OCI-LY1 (cell line): ENCODE results near the gene CDKN2AIPNL.

Source experiments
- H2AFZ ChIP-seq: fragments of 200-600 bp; sonication (generic), shearing (Covaris generic); 2 replicates; pipeline ENCODE4 v1.6.0; 2014; ENCODE audit warnings: antibody characterized with exemption, mild to moderate bottlenecking, low read length
- H3F3A ChIP-seq: fragments of 200-600 bp; sonication (generic), shearing (Covaris generic); 2 replicates; pipeline ENCODE4 v1.6.0; 2014; ENCODE audit warnings: mild to moderate bottlenecking, antibody characterized with exemption, low read length, moderate library complexity; ENCODE audit not compliant: insufficient read depth
- H3K27ac ChIP-seq: fragments of 200-600 bp; sonication (generic); 2 replicates; pipeline ENCODE4 v1.5.1; 2014; ENCODE audit warnings: low read length, mixed run types, mild to moderate bottlenecking, low read depth; ENCODE audit not compliant: poor library complexity, severe bottlenecking
- H3K27me3 ChIP-seq: fragments of 200-600 bp; sonication (generic); 2 replicates; pipeline ENCODE4 v1.6.0; 2014; ENCODE audit warnings: antibody characterized with exemption, mild to moderate bottlenecking, low read length, moderate library complexity; ENCODE audit not compliant: insufficient read depth
- H3K36me3 ChIP-seq: fragments of 200-600 bp; sonication (generic); 2 replicates; pipeline ENCODE4 v1.6.1; 2014; ENCODE audit warnings: mild to moderate bottlenecking, antibody characterized with exemption, low read length, moderate library complexity, mixed read lengths; ENCODE audit not compliant: insufficient read depth
- H3K4me1 ChIP-seq: fragments of 200-600 bp; sonication (generic); 2 replicates; pipeline ENCODE4 v1.5.1; 2014; ENCODE audit warnings: mild to moderate bottlenecking, low read length, moderate library complexity; ENCODE audit not compliant: insufficient read depth, severe bottlenecking
- H3K4me2 ChIP-seq: fragments of 200-600 bp; sonication (generic), shearing (Covaris generic); 2 replicates; pipeline ENCODE4 v1.6.1; 2014; ENCODE audit warnings: low read length
- H3K4me3 ChIP-seq: fragments of 200-600 bp; sonication (generic); 2 replicates; pipeline ENCODE4 v1.5.1; 2014; ENCODE audit warnings: low read length, low read depth, mild to moderate bottlenecking, mixed read lengths; ENCODE audit not compliant: poor library complexity, severe bottlenecking
- H3K79me2 ChIP-seq: fragments of 200-600 bp; shearing (Covaris generic); 2 replicates; pipeline ENCODE4 v1.6.1; 2016; ENCODE audit warnings: mixed run types, low read length, mixed read lengths; ENCODE audit not compliant: insufficient read depth
- H3K9ac ChIP-seq: fragments of 200-600 bp; sonication (generic), shearing (Covaris generic); 2 replicates; pipeline ENCODE4 v1.6.1; 2014; ENCODE audit warnings: mild to moderate bottlenecking, low read length, mixed read lengths
- H3K9me2 ChIP-seq: fragments of 200-600 bp; sonication (generic), shearing (Covaris generic); 2 replicates; pipeline ENCODE4 v1.6.1; 2014; ENCODE audit warnings: low read depth, mild to moderate bottlenecking, low read length, mixed read lengths
- H3K9me3 ChIP-seq: fragments of 200-600 bp; shearing (Covaris generic); 2 replicates; pipeline ENCODE4 v1.6.1; 2014; ENCODE audit warnings: low read length, mixed read lengths
- H4K20me1 ChIP-seq: fragments of 200-600 bp; sonication (generic), shearing (Covaris generic); 2 replicates; pipeline ENCODE4 v1.6.0; 2016; ENCODE audit warnings: mild to moderate bottlenecking, low read length; ENCODE audit not compliant: insufficient read depth
- CTCF ChIP-seq: fragments of 200-600 bp; sonication (generic), shearing (Covaris generic); IDR thresholded peaks from 2 replicates; pipeline ENCODE4 v1.5.1; 2017; ENCODE audit warnings: mild to moderate bottlenecking, antibody characterized with exemption, low read length, moderate library complexity, mixed read lengths
- EZH2 ChIP-seq: fragments of 200-600 bp; sonication (generic), shearing (Covaris generic); IDR thresholded peaks from 2 replicates; pipeline ENCODE4 v1.8.0; 2017; ENCODE audit warnings: borderline replicate concordance, mixed run types, mild to moderate bottlenecking, antibody characterized with exemption, low read length, moderate library complexity, mixed read lengths

Gene CDKN2AIPNL, protein sequence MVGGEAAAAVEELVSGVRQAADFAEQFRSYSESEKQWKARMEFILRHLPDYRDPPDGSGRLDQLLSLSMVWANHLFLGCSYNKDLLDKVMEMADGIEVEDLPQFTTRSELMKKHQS

DNA sequence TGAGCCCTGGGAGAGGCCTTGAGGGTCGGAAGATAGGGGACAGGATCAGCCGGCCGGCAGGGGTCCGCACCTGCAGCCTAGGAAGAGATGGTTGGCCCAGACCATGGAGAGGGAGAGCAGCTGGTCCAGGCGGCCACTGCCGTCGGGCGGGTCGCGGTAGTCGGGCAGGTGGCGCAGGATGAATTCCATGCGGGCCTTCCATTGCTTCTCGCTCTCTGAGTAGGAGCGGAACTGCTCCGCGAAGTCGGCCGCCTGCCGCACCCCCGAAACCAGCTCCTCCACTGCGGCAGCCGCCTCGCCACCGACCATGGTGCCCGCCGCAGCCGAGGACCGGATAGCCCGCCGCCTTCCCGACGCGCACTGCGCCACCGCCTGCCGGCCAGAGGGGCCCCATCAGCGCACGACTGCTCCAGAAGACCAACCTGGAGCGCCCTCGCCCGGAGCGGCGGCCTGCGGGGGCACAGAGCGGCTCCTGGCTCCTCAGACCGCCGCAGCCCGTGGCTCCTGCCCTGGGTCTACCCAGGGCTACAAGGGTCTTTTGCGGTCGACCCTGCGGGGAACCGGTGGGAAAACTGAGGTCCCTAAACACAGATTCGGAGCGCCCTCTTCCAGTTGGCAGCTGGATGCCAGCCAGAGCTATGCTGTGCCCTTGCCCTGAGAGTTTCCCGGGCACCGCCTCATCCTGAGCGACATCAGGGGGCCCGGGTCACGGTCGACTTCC, at the start of gene CDKN2AIPNL:
Gene CDKN2AIPNL (minus strand): TSS at position 336 of the 721 bp plus-strand sequence. CDS start 27 bp downstream, at position 309.
- Histone ChIP-seq H3K9ac (peak within 1 kb of the TSS; percentile 74), H3K36me3 (peaks cover 21% of the 10 kb centered on the region; the same call in 1 of the 2 replicates), H2AFZ (peak within 1 kb of the TSS; percentile 99), H3K9me3 (no peaks in the 10 kb centered on the region), H3F3A (no peaks in the 10 kb centered on the region), H3K4me1 (peaks cover 26% of the 10 kb centered on the region), H3K27ac (no peak within 1 kb of the TSS), H3K27me3 (no peaks in the 10 kb centered on the region), H3K9me2 (no peaks in the 10 kb centered on the region), H3K79me2 (peaks cover 20% of the 10 kb centered on the region), H3K4me2 (peak within 1 kb of the TSS; percentile 86), H3K4me3 (peak within 1 kb of the TSS; percentile 81), H4K20me1 (no peaks in the 10 kb centered on the region)
- TF ChIP-seq CTCF (peak; percentile 75), EZH2 (no peak)

GRCh38 chr5:134460551-134460950, 48.9 kb upstream of the CDKN2AIPNL start:
- TF ChIP-seq CTCF, result no peak
- TF ChIP-seq EZH2, result no peak
- Histone ChIP-seq H3F3A (no peaks in the 10 kb centered on the region), H3K79me2 (no peaks in the 10 kb centered on the region), H3K9me2 (no peaks in the 10 kb centered on the region), H3K4me3 (no peak overlapping the region), H2AFZ (no peak overlapping the region), H3K9me3 (no peaks in the 10 kb centered on the region), H3K36me3 (no peaks in the 10 kb centered on the region), H4K20me1 (no peaks in the 10 kb centered on the region), H3K4me1 (peaks cover 3% of the 10 kb centered on the region), H3K27ac (no peak overlapping the region), H3K4me2 (no peak overlapping the region), H3K27me3 (no peaks in the 10 kb centered on the region), H3K9ac (no peak overlapping the region)

DNA sequence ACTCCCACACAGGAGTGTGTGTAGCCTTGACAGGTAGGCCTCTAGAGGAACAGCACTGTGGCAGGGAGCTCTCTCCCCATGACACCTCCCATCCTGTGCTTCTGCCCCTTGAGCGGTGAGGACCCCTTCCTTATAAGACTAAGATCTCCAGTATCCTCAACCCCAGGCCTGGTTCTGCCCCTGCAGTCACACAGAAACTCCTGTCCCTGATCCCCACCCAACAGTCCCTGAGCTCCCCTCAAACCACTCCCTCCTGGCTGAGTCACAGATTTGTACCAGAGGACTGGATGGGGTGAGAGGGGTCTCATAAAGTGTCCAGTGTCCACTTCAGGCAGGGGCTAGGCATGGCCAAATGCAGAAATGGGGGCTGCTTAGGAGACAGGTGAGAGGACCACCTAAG, 47.8 kb upstream of the CDKN2AIPNL start:
- no peaks in the 10 kb centered on the region for H3K36me3 ChIP-seq
- H3K9me3 ChIP-seq, result no peaks in the 10 kb centered on the region
- no peak for TF ChIP-seq EZH2
- no peak for TF ChIP-seq CTCF
- H3F3A ChIP-seq, result no peaks in the 10 kb centered on the region
- H3K27me3 ChIP-seq, result no peaks in the 10 kb centered on the region
- no peak overlapping the region for H3K4me2 ChIP-seq
- no peak overlapping the region for H2AFZ ChIP-seq
- H4K20me1 ChIP-seq, result no peaks in the 10 kb centered on the region
- no peak overlapping the region for H3K27ac ChIP-seq
- H3K9me2 ChIP-seq, result no peaks in the 10 kb centered on the region
- no peaks in the 10 kb centered on the region for H3K79me2 ChIP-seq
- H3K4me3 ChIP-seq, result no peak overlapping the region
- no peak overlapping the region for H3K9ac ChIP-seq
- no peaks in the 10 kb centered on the region for H3K4me1 ChIP-seq
